ENCODE measurements around the gene FAT3.

The FAT3 gene

GRCh38 chr11:92225568-92226330 is 1.1 kb downstream of the FAT3 start:
- peaks cover 72% of the 10 kb centered on the region for H3K27me3 ChIP-seq
- H3K9me3 ChIP-seq, result no peaks in the 10 kb centered on the region
- no peaks in the 10 kb centered on the region for H3K36me3 ChIP-seq
- TF ChIP-seq CTCF (IDR thresholded peaks at IDR 0.05), result no peak
- no peaks in the 10 kb centered on the region for H3K4me1 ChIP-seq (ENCODE audit: control insufficient read depth in 1 of 2, insufficient read depth in 1 of 2, low read depth in 1 of 2, low read length in 1 of 2)
- H3K4me3 ChIP-seq (ENCODE audit: low read depth in 1 of 2, low read length in 1 of 2), result no peak overlapping the region
- H3K27ac ChIP-seq, result no peak overlapping the region

GRCh38 chr11:92226331-92227229 is 2.0 kb downstream of the FAT3 start:
- H3K36me3 ChIP-seq, result no peaks in the 10 kb centered on the region
- no peaks in the 10 kb centered on the region for H3K9me3 ChIP-seq
- H3K4me3 ChIP-seq (ENCODE audit: low read depth in 1 of 2, low read length in 1 of 2), result no peak overlapping the region
- H3K27ac ChIP-seq, result no peak overlapping the region
- peaks cover 72% of the 10 kb centered on the region for H3K27me3 ChIP-seq
- TF ChIP-seq CTCF (IDR thresholded peaks at IDR 0.05), result no peak
- H3K4me1 ChIP-seq (ENCODE audit: control insufficient read depth in 1 of 2, insufficient read depth in 1 of 2, low read depth in 1 of 2, low read length in 1 of 2), result no peaks in the 10 kb centered on the region

- no peak for TF ChIP-seq CTCF (IDR thresholded peaks at IDR 0.05)
- H3K4me3 ChIP-seq (ENCODE audit: low read depth in 1 of 2, low read length in 1 of 2), result no peak overlapping the region
- H3K27ac ChIP-seq, result no peak overlapping the region
- H3K4me1 ChIP-seq (ENCODE audit: control insufficient read depth in 1 of 2, insufficient read depth in 1 of 2, low read depth in 1 of 2, low read length in 1 of 2), result no peaks in the 10 kb centered on the region
- H3K36me3 ChIP-seq, result no peaks in the 10 kb centered on the region
- H3K27me3 ChIP-seq, result peaks cover 68% of the 10 kb centered on the region
- no peaks in the 10 kb centered on the region for H3K9me3 ChIP-seq
Measured at GRCh38 chr11:92227230-92227814, 2.7 kb downstream of the FAT3 start.

GRCh38 chr11:92227959-92228935 is 3.6 kb downstream of the FAT3 start:
- Histone ChIP-seq H3K4me1 (ENCODE audit: control insufficient read depth in 1 of 2, insufficient read depth in 1 of 2, low read depth in 1 of 2, low read length in 1 of 2) (no peaks in the 10 kb centered on the region), H3K27me3 (peaks cover 59% of the 10 kb centered on the region)

More at GRCh38 chr11:92227959-92228935, 3.6 kb downstream of the FAT3 start:
- no peaks in the 10 kb centered on the region for H3K9me3 ChIP-seq
- TF ChIP-seq CTCF (IDR thresholded peaks at IDR 0.05), result no peak
- H3K27ac ChIP-seq, result no peak overlapping the region
- no peaks in the 10 kb centered on the region for H3K36me3 ChIP-seq
- no peak overlapping the region for H3K4me3 ChIP-seq (ENCODE audit: low read depth in 1 of 2, low read length in 1 of 2)
